B cell (primary cell): ENCODE measurements around the gene SCUBE1.

Experiments
- EZH2 ChIP-seq: IDR thresholded peaks from 2 replicates; pipeline ENCODE4 v1.6.1; 2012; ENCODE audit warnings: borderline replicate concordance, low read depth, mild to moderate bottlenecking, moderate library complexity, low read length; ENCODE audit not compliant: insufficient read depth, poor library complexity, severe bottlenecking
- TF ChIP-seq, protein P1 (sequence below): fragments of 200-600 bp; IDR thresholded peaks from one replicate; pipeline ENCODE4 v1.8.0; 2022; ENCODE audit warnings: antibody characterized with exemption, mild to moderate bottlenecking

DNA sequence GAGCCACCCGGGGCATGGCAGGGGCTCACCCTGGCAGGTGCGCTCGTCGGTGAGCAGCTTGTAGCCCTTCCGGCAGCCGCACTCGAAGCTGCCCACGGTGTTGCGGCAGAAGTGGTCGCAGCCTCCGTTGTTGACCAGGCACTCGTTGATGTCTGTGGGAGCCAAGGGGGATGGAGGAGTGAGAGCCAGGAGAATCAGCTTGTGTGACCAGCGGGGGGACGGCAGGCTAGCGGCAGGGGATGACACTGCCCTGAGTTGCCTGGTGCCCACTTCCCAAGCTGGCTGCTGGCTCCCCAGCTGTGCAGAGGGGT lies 111.5 kb downstream of the SCUBE1 start:
- TF ChIP-seq, protein P1, sequence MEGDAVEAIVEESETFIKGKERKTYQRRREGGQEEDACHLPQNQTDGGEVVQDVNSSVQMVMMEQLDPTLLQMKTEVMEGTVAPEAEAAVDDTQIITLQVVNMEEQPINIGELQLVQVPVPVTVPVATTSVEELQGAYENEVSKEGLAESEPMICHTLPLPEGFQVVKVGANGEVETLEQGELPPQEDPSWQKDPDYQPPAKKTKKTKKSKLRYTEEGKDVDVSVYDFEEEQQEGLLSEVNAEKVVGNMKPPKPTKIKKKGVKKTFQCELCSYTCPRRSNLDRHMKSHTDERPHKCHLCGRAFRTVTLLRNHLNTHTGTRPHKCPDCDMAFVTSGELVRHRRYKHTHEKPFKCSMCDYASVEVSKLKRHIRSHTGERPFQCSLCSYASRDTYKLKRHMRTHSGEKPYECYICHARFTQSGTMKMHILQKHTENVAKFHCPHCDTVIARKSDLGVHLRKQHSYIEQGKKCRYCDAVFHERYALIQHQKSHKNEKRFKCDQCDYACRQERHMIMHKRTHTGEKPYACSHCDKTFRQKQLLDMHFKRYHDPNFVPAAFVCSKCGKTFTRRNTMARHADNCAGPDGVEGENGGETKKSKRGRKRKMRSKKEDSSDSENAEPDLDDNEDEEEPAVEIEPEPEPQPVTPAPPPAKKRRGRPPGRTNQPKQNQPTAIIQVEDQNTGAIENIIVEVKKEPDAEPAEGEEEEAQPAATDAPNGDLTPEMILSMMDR, result no peak
- TF ChIP-seq EZH2, result no peak
